Measurements from ENCODE around the gene ATP2B2. TPM values are rescaled to one million over a fixed set of nuclear protein-coding genes. Genes with fewer than 3 reads are reported as not detected.

Gene ATP2B2
- total RNA-seq, 1 donor from 2014 or later = not detected

GRCh38 chr3:10426346-10427220, 78.8 kb downstream of the ATP2B2 start:
- no peaks in the 10 kb centered on the region for H3K4me1 Mint-ChIP-seq (ENCODE audit: low read depth)
- H3K36me3 Mint-ChIP-seq (ENCODE audit: low read depth) = no peaks in the 10 kb centered on the region
- no peak for DNase-seq (ENCODE audit: low spot score)
- H3K4me3 Mint-ChIP-seq (ENCODE audit: low read depth) = no peak overlapping the region
- intact Hi-C loops (cut with micrococcal nuclease) = no loop called here
- no peaks in the 10 kb centered on the region for H3K9me3 Mint-ChIP-seq
- no peak overlapping the region for H3K27ac Mint-ChIP-seq
- H3K27me3 Mint-ChIP-seq (ENCODE audit: low read depth) = peaks cover 1% of the 10 kb centered on the region

- DNase-seq (ENCODE audit: low spot score) = no peak
- Mint-ChIP-seq H3K4me3 (ENCODE audit: low read depth) (no peak overlapping the region), H3K9me3 (no peaks in the 10 kb centered on the region), H3K27ac (no peak overlapping the region), H3K36me3 (ENCODE audit: low read depth) (no peaks in the 10 kb centered on the region), H3K4me1 (ENCODE audit: low read depth) (peaks cover 2% of the 10 kb centered on the region), H3K27me3 (ENCODE audit: low read depth) (peaks cover 1% of the 10 kb centered on the region)
- intact Hi-C loops (cut with micrococcal nuclease) = no loop called here
Measured at GRCh38 chr3:10423171-10423882, 82.1 kb downstream of the ATP2B2 start.

GRCh38 chr3:10421996-10422395, 83.4 kb downstream of the ATP2B2 start:
- H3K36me3 Mint-ChIP-seq (ENCODE audit: low read depth) = no peaks in the 10 kb centered on the region
- no peak overlapping the region for H3K27ac Mint-ChIP-seq
- no peaks in the 10 kb centered on the region for H3K9me3 Mint-ChIP-seq
- no peak for DNase-seq (ENCODE audit: low spot score)
- peaks cover 2% of the 10 kb centered on the region for H3K4me1 Mint-ChIP-seq (ENCODE audit: low read depth)
- H3K4me3 Mint-ChIP-seq (ENCODE audit: low read depth) = no peak overlapping the region
- peaks cover 1% of the 10 kb centered on the region for H3K27me3 Mint-ChIP-seq (ENCODE audit: low read depth)
- intact Hi-C loops (cut with micrococcal nuclease) = no loop called here

GRCh38 chr3:10420745-10421475, 84.5 kb downstream of the ATP2B2 start:
- peaks cover 3% of the 10 kb centered on the region for H3K27me3 Mint-ChIP-seq (ENCODE audit: low read depth)
- H3K4me3 Mint-ChIP-seq (ENCODE audit: low read depth) = no peak overlapping the region
- intact Hi-C loops (cut with micrococcal nuclease) = no loop called here
- H3K27ac Mint-ChIP-seq = no peak overlapping the region
- H3K4me1 Mint-ChIP-seq (ENCODE audit: low read depth) = peaks cover 2% of the 10 kb centered on the region
- DNase-seq (ENCODE audit: low spot score) = no peak
- H3K9me3 Mint-ChIP-seq = no peaks in the 10 kb centered on the region
- H3K36me3 Mint-ChIP-seq (ENCODE audit: low read depth) = no peaks in the 10 kb centered on the region

GRCh38 chr3:10419637-10420232, 85.7 kb downstream of the ATP2B2 start:
- intact Hi-C loops (cut with micrococcal nuclease) = no loop called here
- no peak overlapping the region for H3K27ac Mint-ChIP-seq
- H3K4me1 Mint-ChIP-seq (ENCODE audit: low read depth) = peaks cover 2% of the 10 kb centered on the region
- DNase-seq (ENCODE audit: low spot score) = no peak
- H3K27me3 Mint-ChIP-seq (ENCODE audit: low read depth) = peaks cover 3% of the 10 kb centered on the region
- no peak overlapping the region for H3K4me3 Mint-ChIP-seq (ENCODE audit: low read depth)
- H3K9me3 Mint-ChIP-seq = no peaks in the 10 kb centered on the region
- H3K36me3 Mint-ChIP-seq (ENCODE audit: low read depth) = no peaks in the 10 kb centered on the region

GRCh38 chr3:10417847-10418246, 87.5 kb downstream of the ATP2B2 start:
- intact Hi-C loops (cut with micrococcal nuclease) = loop anchor here (2.0 kb wide), 1 partner anchor 321 kb away; no protein-coding TSS in a partner anchor
- Mint-ChIP-seq H3K4me3 (ENCODE audit: low read depth) (no peak overlapping the region), H3K27me3 (ENCODE audit: low read depth) (peaks cover 3% of the 10 kb centered on the region), H3K36me3 (ENCODE audit: low read depth) (no peaks in the 10 kb centered on the region), H3K4me1 (ENCODE audit: low read depth) (peaks cover 2% of the 10 kb centered on the region), H3K27ac (no peak overlapping the region), H3K9me3 (no peaks in the 10 kb centered on the region)
- DNase-seq (ENCODE audit: low spot score) = no peak

GRCh38 chr3:10416730-10417300, 88.6 kb downstream of the ATP2B2 start:
- no peaks in the 10 kb centered on the region for H3K36me3 Mint-ChIP-seq (ENCODE audit: low read depth)
- no peaks in the 10 kb centered on the region for H3K9me3 Mint-ChIP-seq
- peaks cover 3% of the 10 kb centered on the region for H3K27me3 Mint-ChIP-seq (ENCODE audit: low read depth)
- H3K4me3 Mint-ChIP-seq (ENCODE audit: low read depth) = no peak overlapping the region
- no peak overlapping the region for H3K27ac Mint-ChIP-seq
- no peak for DNase-seq (ENCODE audit: low spot score)
- intact Hi-C loops (cut with micrococcal nuclease) = loop anchor here (2.0 kb wide), 1 partner anchor 322 kb away; no protein-coding TSS in a partner anchor
- H3K4me1 Mint-ChIP-seq (ENCODE audit: low read depth) = peaks cover 2% of the 10 kb centered on the region

GRCh38 chr3:10413041-10413440, 92.3 kb downstream of the ATP2B2 start:
- intact Hi-C loops (cut with micrococcal nuclease) = no loop called here
- H3K27ac Mint-ChIP-seq = no peak overlapping the region
- no peak for DNase-seq (ENCODE audit: low spot score)
- H3K36me3 Mint-ChIP-seq (ENCODE audit: low read depth) = no peaks in the 10 kb centered on the region
- no peak overlapping the region for H3K4me3 Mint-ChIP-seq (ENCODE audit: low read depth)
- peaks cover 3% of the 10 kb centered on the region for H3K27me3 Mint-ChIP-seq (ENCODE audit: low read depth)
- no peaks in the 10 kb centered on the region for H3K9me3 Mint-ChIP-seq
- H3K4me1 Mint-ChIP-seq (ENCODE audit: low read depth) = peaks cover 3% of the 10 kb centered on the region

- H3K4me3 Mint-ChIP-seq (ENCODE audit: low read depth) = no peak overlapping the region
- H3K27me3 Mint-ChIP-seq (ENCODE audit: low read depth) = peaks cover 3% of the 10 kb centered on the region
- no peaks in the 10 kb centered on the region for H3K9me3 Mint-ChIP-seq
- intact Hi-C loops (cut with micrococcal nuclease) = no loop called here
- H3K4me1 Mint-ChIP-seq (ENCODE audit: low read depth) = peaks cover 3% of the 10 kb centered on the region
- DNase-seq (ENCODE audit: low spot score) = no peak
- no peak overlapping the region for H3K27ac Mint-ChIP-seq
- H3K36me3 Mint-ChIP-seq (ENCODE audit: low read depth) = no peaks in the 10 kb centered on the region
Measured at GRCh38 chr3:10411598-10412332, 93.6 kb downstream of the ATP2B2 start.

- Mint-ChIP-seq H3K36me3 (ENCODE audit: low read depth) (no peaks in the 10 kb centered on the region), H3K27ac (no peak overlapping the region), H3K27me3 (ENCODE audit: low read depth) (no peaks in the 10 kb centered on the region), H3K4me3 (ENCODE audit: low read depth) (no peak overlapping the region), H3K9me3 (no peaks in the 10 kb centered on the region), H3K4me1 (ENCODE audit: low read depth) (peaks cover 3% of the 10 kb centered on the region)
- intact Hi-C loops (cut with micrococcal nuclease) = no loop called here
- no peak for DNase-seq (ENCODE audit: low spot score)
Measured at GRCh38 chr3:10410383-10411002, 94.9 kb downstream of the ATP2B2 start.

- H3K4me1 Mint-ChIP-seq (ENCODE audit: low read depth) = peaks cover 3% of the 10 kb centered on the region
- H3K27ac Mint-ChIP-seq = no peak overlapping the region
- no peaks in the 10 kb centered on the region for H3K36me3 Mint-ChIP-seq (ENCODE audit: low read depth)
- no peaks in the 10 kb centered on the region for H3K9me3 Mint-ChIP-seq
- intact Hi-C loops (cut with micrococcal nuclease) = no loop called here
- DNase-seq (ENCODE audit: low spot score) = no peak
- H3K27me3 Mint-ChIP-seq (ENCODE audit: low read depth) = no peaks in the 10 kb centered on the region
- H3K4me3 Mint-ChIP-seq (ENCODE audit: low read depth) = no peak overlapping the region
Measured at GRCh38 chr3:10408680-10409079, 96.7 kb downstream of the ATP2B2 start.

Measured in activated T-helper 2 cell treated with anti-CD3 and anti-CD28 coated beads, Interferon-gamma antibody, Interleukin-2, Interleukin-4, amounts not matched to agents 10 μg/mL and 5 μg/mL and 100 μg/mL, durations not matched to agents 14 hours and 24 hours and 36 hours (primary cell).